HG03196 (cell line): Measurements from ENCODE around the gene CD55.

Experiments
- ATAC-seq: cut with Tn5 transposase; IDR thresholded peaks from one replicate; pipeline ENCODE4 v1.9.1; 2021; ENCODE audit not compliant: unreplicated experiment

Gene CD55

GRCh38 chr1:207355513-207356295, 34.2 kb downstream of the CD55 start:
- no peak for ATAC-seq

DNA sequence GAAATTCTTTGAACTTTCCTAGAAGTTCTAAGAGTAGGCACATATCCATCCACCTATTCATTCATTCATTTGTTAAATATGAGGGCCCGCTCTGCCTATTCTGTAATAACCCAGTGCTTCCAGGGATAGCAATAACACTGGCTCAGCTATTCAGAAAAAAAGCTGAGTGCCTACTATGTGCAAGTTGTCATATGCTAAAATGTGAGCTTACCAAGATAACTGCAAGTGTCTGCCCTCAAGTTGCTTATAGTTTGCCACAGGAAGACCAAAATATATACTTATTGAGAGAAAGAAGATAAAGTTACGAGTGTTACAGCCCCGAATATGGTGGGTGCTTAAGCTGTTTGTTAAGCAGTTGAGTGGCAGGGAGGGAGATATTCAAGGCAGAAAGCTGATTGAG, 39.6 kb downstream of the CD55 start:
- ATAC-seq: no peak

GRCh38 chr1:207361889-207362288, 40.4 kb downstream of the CD55 start:
- ATAC-seq: no peak

GRCh38 chr1:207362962-207363860, 41.7 kb downstream of the CD55 start:
- no peak for ATAC-seq

DNA sequence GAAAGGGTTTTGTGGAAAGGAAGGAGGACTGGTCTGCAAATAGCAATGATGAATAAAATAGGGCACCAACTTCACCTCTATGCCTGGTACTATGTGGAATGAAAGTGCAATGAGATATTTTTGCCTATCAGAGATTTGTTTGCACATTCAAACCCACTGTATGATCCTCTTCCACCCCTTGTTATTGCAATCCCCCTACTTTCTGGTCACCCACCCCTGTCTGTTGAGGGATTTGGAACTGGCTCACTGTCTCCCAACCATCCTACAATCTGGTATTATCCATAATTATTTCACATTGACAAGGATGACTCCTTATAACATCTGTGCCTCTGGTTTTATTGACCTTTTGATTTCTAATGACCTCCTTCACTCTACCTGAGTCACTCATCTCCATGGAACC, 42.4 kb downstream of the CD55 start:
- ATAC-seq: no peak

DNA sequence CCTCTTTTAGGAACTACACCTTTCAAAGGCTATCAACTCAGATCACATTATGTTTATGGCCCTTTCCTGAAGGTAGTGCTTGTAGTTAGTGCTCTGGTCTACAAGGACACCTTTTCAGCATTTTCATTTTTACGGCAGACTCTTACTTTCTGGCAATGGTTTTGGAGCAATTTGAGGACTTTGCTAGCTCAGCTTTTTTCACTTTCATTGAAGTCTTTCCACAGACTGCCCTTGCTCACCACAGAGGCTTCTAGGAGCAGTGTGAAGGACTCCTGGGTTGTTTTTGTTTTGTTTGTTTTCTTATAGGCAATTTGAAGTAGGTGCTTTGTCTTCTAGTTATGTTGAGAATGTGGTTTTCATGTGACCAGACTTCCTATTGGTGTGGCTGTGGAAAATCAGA, 43.1 kb downstream of the CD55 start:
- ATAC-seq: no peak

GRCh38 chr1:207365063-207365462, 43.6 kb downstream of the CD55 start:
- ATAC-seq: no peak

- ATAC-seq: no peak
Observed at GRCh38 chr1:207366022-207366421, 44.5 kb downstream of the CD55 start.

GRCh38 chr1:207388721-207389120, 67.2 kb downstream of the CD55 start:
- ATAC-seq: no peak

DNA sequence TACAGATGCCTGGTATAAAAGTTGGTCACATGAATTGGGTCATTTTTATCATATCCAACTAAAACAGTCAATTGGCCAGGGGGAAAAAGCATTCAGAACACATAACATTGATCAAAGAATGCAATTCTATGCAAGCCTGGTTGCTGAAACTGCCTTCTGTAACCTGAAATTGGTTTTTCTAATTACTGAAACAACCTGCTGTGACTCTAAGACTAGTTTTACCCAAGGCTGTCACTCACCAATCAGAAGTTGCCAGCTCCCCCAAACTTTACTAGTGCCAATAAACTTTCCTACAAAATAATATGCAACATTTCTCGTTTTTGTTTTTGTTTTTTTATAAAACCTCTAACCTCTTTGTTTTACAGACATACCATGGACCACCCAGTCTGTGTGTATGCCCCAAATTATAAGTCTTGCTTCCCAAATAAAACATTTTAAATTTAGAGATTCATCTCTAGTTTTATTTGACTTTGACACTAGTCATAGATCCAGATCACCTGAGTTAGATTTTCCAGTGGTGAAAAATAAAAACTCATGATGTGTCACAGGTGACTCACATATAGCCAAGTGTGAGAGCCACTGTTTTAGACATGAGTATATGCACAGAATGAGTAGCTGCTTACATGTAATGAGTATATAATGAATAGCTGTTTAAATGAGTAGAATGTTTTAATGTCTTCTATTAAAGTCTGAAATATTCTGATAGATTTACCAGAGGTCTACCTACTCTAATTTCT, 68.4 kb downstream of the CD55 start:
- no peak for ATAC-seq

DNA sequence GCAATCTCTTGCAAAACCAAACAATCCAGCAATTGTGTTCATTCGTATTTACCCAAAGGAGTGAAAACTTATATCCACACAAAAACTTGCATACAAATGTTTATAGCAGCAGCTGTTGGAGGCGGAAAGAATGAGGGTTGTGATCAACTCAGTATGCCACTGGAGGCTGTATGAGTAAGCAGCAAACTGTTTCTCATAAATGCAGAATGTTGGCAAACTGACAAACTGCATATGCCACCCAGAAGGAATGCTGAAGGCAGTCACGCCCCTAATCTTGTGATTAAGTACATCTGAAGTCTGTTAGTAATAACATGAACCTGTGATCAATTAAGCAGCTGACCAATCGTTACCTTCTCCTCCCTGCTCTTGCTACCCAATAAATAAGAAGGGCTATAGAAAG, 72.1 kb downstream of the CD55 start:
- ATAC-seq: no peak

- no peak for ATAC-seq
Observed at GRCh38 chr1:207396168-207396746, 74.8 kb downstream of the CD55 start.

DNA sequence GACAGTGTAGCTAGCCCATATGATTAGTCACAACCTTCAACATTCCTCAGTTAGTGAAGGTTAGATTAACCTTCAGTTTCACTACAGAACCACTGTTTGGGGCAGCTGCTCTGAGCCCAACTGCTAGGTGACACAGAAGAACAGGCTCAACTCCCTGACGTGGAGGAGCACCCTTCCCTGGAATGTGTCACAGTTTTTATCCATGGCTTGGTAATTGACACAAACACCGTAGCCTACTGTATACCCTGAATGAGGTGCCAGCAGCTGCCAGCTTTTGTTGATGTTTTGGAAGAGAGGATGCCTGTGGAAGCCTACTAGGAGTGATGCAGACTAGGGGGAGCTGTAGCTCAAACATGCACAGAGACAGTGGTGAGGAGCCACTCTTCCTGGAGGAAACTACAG, 76.0 kb downstream of the CD55 start:
- no peak for ATAC-seq

- ATAC-seq: no peak
Observed at GRCh38 chr1:207398986-207399385, 77.5 kb downstream of the CD55 start.

GRCh38 chr1:207401578-207401977, 80.1 kb downstream of the CD55 start:
- no peak for ATAC-seq

GRCh38 chr1:207402744-207403143, 81.3 kb downstream of the CD55 start:
- no peak for ATAC-seq

- ATAC-seq: peak; percentile 62
Observed at GRCh38 chr1:207404849-207405525, 83.5 kb downstream of the CD55 start.

DNA sequence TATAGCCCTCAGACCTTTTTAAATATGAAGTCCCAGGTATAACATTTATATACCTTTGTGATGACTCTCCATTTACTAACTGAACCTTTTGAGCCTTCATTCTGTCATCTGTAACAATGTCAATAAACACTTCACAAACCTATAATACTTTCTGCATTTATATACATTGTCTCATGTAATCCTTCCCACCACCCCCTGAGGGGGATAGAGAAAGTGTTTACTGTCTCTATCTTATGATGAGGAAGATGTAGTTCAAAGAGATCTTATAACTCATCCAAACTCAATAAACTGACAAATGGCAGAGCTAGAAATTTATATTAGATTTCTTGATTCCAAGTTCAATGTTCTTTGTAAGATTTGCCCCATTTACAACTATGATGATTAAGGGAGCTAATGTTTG, 84.3 kb downstream of the CD55 start:
- no peak for ATAC-seq

GRCh38 chr1:207407655-207408260, 86.3 kb downstream of the CD55 start:
- no peak for ATAC-seq
